PFSK-1 (cell line): ENCODE data around the gene EXOC8.

Source experiments
- FOXP2 ChIP-seq: optimal IDR thresholded peaks from 2 replicates; pipeline ENCODE3; 2011; ENCODE audit warnings: borderline replicate concordance, control low read depth, inconsistent platforms; ENCODE audit not compliant: insufficient read depth; ENCODE audit errors: extremely low read length, extremely low read depth
- POLR2AphosphoS5 ChIP-seq: IDR thresholded peaks from 2 replicates; pipeline ENCODE4 v1.6.1; 2012; ENCODE audit warnings: low read depth, mild to moderate bottlenecking, control low read depth, low read length, moderate library complexity
- REST ChIP-seq, 2 experiments: IDR thresholded peaks; 2 replicates each; pipeline versions ENCODE4 v1.6.1 to v1.8.0; 2011 to 2012; ENCODE audit warnings: low read depth in 2 of 2, low read length in 2 of 2, control low read depth in 1 of 2, inconsistent platforms in 1 of 2, mild to moderate bottlenecking in 1 of 2, moderate library complexity in 1 of 2; ENCODE audit not compliant: insufficient read depth in 1 of 2

- TF ChIP-seq REST (IDR thresholded peaks at IDR 0.05; ENCODE audit: insufficient read depth in 1 of 2, low read depth in 2 of 2, low read length in 2 of 2) (no peak), FOXP2 (no peak), POLR2AphosphoS5 (no peak)
Observed at GRCh38 chr1:231381729-231382128, 44.1 kb upstream of the EXOC8 start.
